ENCODE data around the gene C6orf141. TPM values are rescaled to one million over a fixed set of nuclear protein-coding genes. Genes with fewer than 3 reads are reported as not detected.

The C6orf141 gene
- total and polyA plus RNA-seq, 2 donors (not counting 1 experiment from before 2014, with no cell fraction given) = not detected

- Histone ChIP-seq H3K4me1 (ENCODE audit: control insufficient read depth in 2 of 2, insufficient read depth in 2 of 2, low read length in 2 of 2) (no peaks in the 10 kb centered on the region), H3K9ac (ENCODE audit: low read length) (no peak overlapping the region), H3K27me3 (replicated peaks in 1 of 4; ENCODE audit: control extremely low read depth in 1 of 4, control insufficient read depth in 3 of 4, insufficient read depth in 4 of 4, low read length in 3 of 4) (no peaks in the 10 kb centered on the region), H3K79me2 (ENCODE audit: control insufficient read depth, insufficient read depth, low read length) (no peaks in the 10 kb centered on the region), H3K4me3 (ENCODE audit: control extremely low read depth in 1 of 5, extremely low read depth in 1 of 5, insufficient read depth in 1 of 5, low read depth in 2 of 5, low read length in 4 of 5) (no peak overlapping the region), H2AFZ (ENCODE audit: insufficient read depth, low read depth, low read length, poor library complexity, severe bottlenecking) (no peak overlapping the region), H3K27ac (ENCODE audit: low read length in 2 of 2) (no peak overlapping the region), H3K9me3 (ENCODE audit: control extremely low read depth in 1 of 3, control insufficient read depth in 2 of 3, insufficient read depth in 1 of 3, low read length in 2 of 3) (no peaks in the 10 kb centered on the region), H3K4me2 (replicated peaks; ENCODE audit: low read depth, low read length, poor library complexity, severe bottlenecking) (no peak overlapping the region), H4K20me1 (ENCODE audit: control insufficient read depth, insufficient read depth, low read length, poor library complexity, severe bottlenecking) (no peaks in the 10 kb centered on the region), H3K36me3 (replicated peaks in 1 of 2; ENCODE audit: control extremely low read depth in 1 of 2, control insufficient read depth in 1 of 2, extremely low read depth in 1 of 2, insufficient read depth in 2 of 2, low read length in 1 of 2) (no peaks in the 10 kb centered on the region)
- Mint-ChIP-seq H3K4me1 (no peaks in the 10 kb centered on the region), H3K27me3 (peaks cover 13% of the 10 kb centered on the region), H3K4me3 (no peak overlapping the region), H3K9me3 (ENCODE audit: insufficient read depth) (no peaks in the 10 kb centered on the region), H3K27ac (no peak overlapping the region)
- TF ChIP-seq CTCF (IDR thresholded peaks at IDR 0.05) (no peak), EZH2 (IDR thresholded peaks at IDR 0.05; ENCODE audit: borderline replicate concordance, insufficient read depth, low read depth, low read length, poor library complexity, severe bottlenecking) (no peak)
- POLR2A ChIA-PET = no interaction called here
- DNase-seq (no peak), ATAC-seq (ENCODE audit: low read depth) (no peak)
- no CpG with 5 or more reads among the region's 3 CpGs for WGBS (ENCODE audit: insufficient coverage)
- CTCF ChIA-PET = no interaction called here
- intact Hi-C loops (cut with micrococcal nuclease) = no loop called here
Measured at GRCh38 chr6:49528571-49528970, 21.9 kb upstream of the C6orf141 start.

DNA sequence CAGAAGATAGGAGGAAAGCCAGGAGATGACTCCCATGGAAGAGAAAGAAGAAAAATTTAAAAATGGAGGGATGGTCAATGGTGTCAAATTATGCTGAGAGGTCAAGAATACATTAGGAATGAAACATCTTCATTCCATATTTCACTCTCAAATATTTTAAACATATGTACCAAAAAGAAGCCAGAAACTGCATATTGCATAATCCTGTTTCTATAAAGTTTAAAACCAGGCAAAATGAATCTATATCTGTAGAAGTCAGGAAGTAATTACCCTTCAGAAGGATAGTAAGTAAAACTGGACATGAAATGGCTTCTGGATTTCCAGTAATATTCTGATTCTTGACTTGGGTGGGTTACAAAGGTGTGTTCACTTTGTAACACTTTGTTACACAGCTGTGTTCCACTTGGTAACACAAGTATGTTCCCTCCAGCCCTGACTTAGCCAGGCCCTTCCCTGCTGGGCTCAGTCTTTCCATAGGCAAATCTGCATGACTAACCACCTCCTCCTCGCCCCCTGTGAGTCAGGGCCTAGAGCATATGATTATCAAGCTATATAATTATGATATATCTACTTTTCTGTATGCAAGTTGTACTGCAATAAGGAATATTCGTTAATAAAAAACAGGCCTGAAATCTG is 20.2 kb upstream of the C6orf141 start:
- Mint-ChIP-seq H3K9me3 (ENCODE audit: insufficient read depth) (no peaks in the 10 kb centered on the region), H3K27ac (no peak overlapping the region), H3K4me1 (no peaks in the 10 kb centered on the region), H3K4me3 (no peak overlapping the region), H3K27me3 (peaks cover 16% of the 10 kb centered on the region)
- intact Hi-C loops (cut with micrococcal nuclease) = no loop called here
- no peak overlapping the region for H3K4me2 ChIP-seq (replicated peaks; ENCODE audit: low read depth, low read length, poor library complexity, severe bottlenecking)
- no peak overlapping the region for H3K4me3 ChIP-seq (ENCODE audit: control extremely low read depth in 1 of 5, extremely low read depth in 1 of 5, insufficient read depth in 1 of 5, low read depth in 2 of 5, low read length in 4 of 5)
- no peaks in the 10 kb centered on the region for H3K9me3 ChIP-seq (ENCODE audit: control extremely low read depth in 1 of 3, control insufficient read depth in 2 of 3, insufficient read depth in 1 of 3, low read length in 2 of 3)
- H2AFZ ChIP-seq (ENCODE audit: insufficient read depth, low read depth, low read length, poor library complexity, severe bottlenecking) = no peak overlapping the region
- no peak overlapping the region for H3K27ac ChIP-seq (ENCODE audit: low read length in 2 of 2)
- ChIA-PET CTCF (no interaction called here), POLR2A (no interaction called here)
- no peaks in the 10 kb centered on the region for H3K4me1 ChIP-seq (ENCODE audit: control insufficient read depth in 2 of 2, insufficient read depth in 2 of 2, low read length in 2 of 2)
- H3K36me3 ChIP-seq (replicated peaks in 1 of 2; ENCODE audit: control extremely low read depth in 1 of 2, control insufficient read depth in 1 of 2, extremely low read depth in 1 of 2, insufficient read depth in 2 of 2, low read length in 1 of 2) = no peaks in the 10 kb centered on the region
- H3K79me2 ChIP-seq (ENCODE audit: control insufficient read depth, insufficient read depth, low read length) = no peaks in the 10 kb centered on the region
- DNase-seq (no peak), ATAC-seq (ENCODE audit: low read depth) (no peak)
- TF ChIP-seq EZH2 (IDR thresholded peaks at IDR 0.05; ENCODE audit: borderline replicate concordance, insufficient read depth, low read depth, low read length, poor library complexity, severe bottlenecking) = no peak
- no peak for TF ChIP-seq CTCF (IDR thresholded peaks at IDR 0.05)
- H3K9ac ChIP-seq (ENCODE audit: low read length) = no peak overlapping the region
- H3K27me3 ChIP-seq (replicated peaks in 1 of 4; ENCODE audit: control extremely low read depth in 1 of 4, control insufficient read depth in 3 of 4, insufficient read depth in 4 of 4, low read length in 3 of 4) = no peaks in the 10 kb centered on the region
- no peaks in the 10 kb centered on the region for H4K20me1 ChIP-seq (ENCODE audit: control insufficient read depth, insufficient read depth, low read length, poor library complexity, severe bottlenecking)
- no CpG with 5 or more reads among the region's 2 CpGs for WGBS (ENCODE audit: insufficient coverage)
